ENCODE data around the gene PRKCA. TPM values are rescaled to one million over a fixed set of nuclear protein-coding genes. Genes with fewer than 3 reads are reported as not detected.

Gene PRKCA
- total and polyA plus RNA-seq, 10 of the 15 experiments (the other 5 are each of a cell fraction or from before 2014, with no cell fraction given): 0.11 to 14.6 (median 0.72) TPM

DNA sequence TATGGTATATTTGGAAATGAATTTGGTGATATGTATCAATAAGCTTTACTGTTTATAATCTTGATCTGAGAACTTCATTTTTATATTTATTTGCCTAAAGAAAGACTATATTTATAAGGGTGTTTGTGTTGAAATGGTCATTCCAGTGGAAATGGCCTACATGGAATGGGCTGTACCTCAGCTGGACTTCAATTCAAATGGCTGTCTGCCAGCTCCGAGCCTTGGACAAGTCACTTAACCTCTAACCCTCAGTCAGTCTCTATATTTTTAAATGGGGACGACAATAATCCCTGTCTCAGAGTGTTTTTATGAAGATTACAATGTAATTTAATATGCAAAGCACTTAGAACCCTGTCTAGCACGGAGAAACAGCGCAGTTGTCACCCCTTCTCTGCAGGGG, 271.7 kb downstream of the PRKCA start:
- Histone ChIP-seq H3K4me2 (ENCODE audit: control insufficient read depth, insufficient read depth) (no peak overlapping the region), H3K9ac (ENCODE audit: control insufficient read depth, insufficient read depth, low read length) (no peak overlapping the region), H3K79me2 (ENCODE audit: control insufficient read depth, insufficient read depth, low read length) (no peaks in the 10 kb centered on the region), H3K27ac (ENCODE audit: control insufficient read depth, insufficient read depth) (no peak overlapping the region), H3K4me1 (ENCODE audit: control insufficient read depth, insufficient read depth, low read length) (no peaks in the 10 kb centered on the region), H3K27me3 (replicated peaks in 1 of 2; ENCODE audit: control insufficient read depth in 2 of 2, insufficient read depth in 2 of 2, low read length in 1 of 2) (no peaks in the 10 kb centered on the region), H4K20me1 (ENCODE audit: control insufficient read depth, insufficient read depth) (no peaks in the 10 kb centered on the region), H2AFZ (ENCODE audit: control insufficient read depth, low read depth, low read length) (no peak overlapping the region), H3K9me3 (replicated peaks; ENCODE audit: control insufficient read depth, insufficient read depth, low read length) (peaks cover 2% of the 10 kb centered on the region; the same call in 1 of the 3 replicates), H3K4me3 (no peak overlapping the region), H3K36me3 (ENCODE audit: control insufficient read depth in 2 of 2, insufficient read depth in 2 of 2, low read length in 1 of 2) (no peaks in the 10 kb centered on the region)
- 0% methylated on average over 4 of the region's 4 CpGs for WGBS (ENCODE audit: insufficient coverage, insufficient replicate concordance, low lambda C conversion rate, missing lambda C conversion rate)
- in situ Hi-C loops (cut with MboI) (no loop called here), intact Hi-C loops (cut with micrococcal nuclease; ENCODE audit: unreplicated experiment) (no loop called here)
- ATAC-seq: no peak
- ChIA-PET RAD21 (ENCODE audit: unreplicated experiment) (interaction anchor here (1.3 to 1.6 kb wide), 3 partner anchors 100 to 140 kb away, joined by 3 to 5 read pairs (median 4); no protein-coding TSS in a partner anchor), SMC1A (ENCODE audit: uncharacterized antibody, unreplicated experiment) (interaction anchor here (0.7 to 1.7 kb wide), 7 partner anchors 9 to 326 kb away, joined by 3 to 6 read pairs (median 3); no protein-coding TSS in a partner anchor), POLR2A (interaction anchor here (1.4 kb wide), 1 partner anchor 9 kb away, joined by 4 read pairs; no protein-coding TSS in a partner anchor), CTCF (interaction anchor here (0.8 kb wide), 1 partner anchor 75 kb away, joined by 4 read pairs; no protein-coding TSS in a partner anchor)
- DNase-seq (ENCODE audit: low read depth, low spot score): no peak
- BruUV-seq (replicated peaks): no TSS peak
- no peak for FAIRE-seq
- TF ChIP-seq CREM (IDR thresholded peaks at IDR 0.05; ENCODE audit: low read depth): no peak
- no peak for TF ChIP-seq IKZF2 (IDR thresholded peaks at IDR 0.05)
- no peak for TF ChIP-seq YBX1 (IDR thresholded peaks at IDR 0.05)
- TF ChIP-seq, protein P1, sequence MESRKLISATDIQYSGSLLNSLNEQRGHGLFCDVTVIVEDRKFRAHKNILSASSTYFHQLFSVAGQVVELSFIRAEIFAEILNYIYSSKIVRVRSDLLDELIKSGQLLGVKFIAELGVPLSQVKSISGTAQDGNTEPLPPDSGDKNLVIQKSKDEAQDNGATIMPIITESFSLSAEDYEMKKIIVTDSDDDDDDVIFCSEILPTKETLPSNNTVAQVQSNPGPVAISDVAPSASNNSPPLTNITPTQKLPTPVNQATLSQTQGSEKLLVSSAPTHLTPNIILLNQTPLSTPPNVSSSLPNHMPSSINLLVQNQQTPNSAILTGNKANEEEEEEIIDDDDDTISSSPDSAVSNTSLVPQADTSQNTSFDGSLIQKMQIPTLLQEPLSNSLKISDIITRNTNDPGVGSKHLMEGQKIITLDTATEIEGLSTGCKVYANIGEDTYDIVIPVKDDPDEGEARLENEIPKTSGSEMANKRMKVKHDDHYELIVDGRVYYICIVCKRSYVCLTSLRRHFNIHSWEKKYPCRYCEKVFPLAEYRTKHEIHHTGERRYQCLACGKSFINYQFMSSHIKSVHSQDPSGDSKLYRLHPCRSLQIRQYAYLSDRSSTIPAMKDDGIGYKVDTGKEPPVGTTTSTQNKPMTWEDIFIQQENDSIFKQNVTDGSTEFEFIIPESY (IDR thresholded peaks at IDR 0.05): no peak
- TF ChIP-seq HDGF (IDR thresholded peaks at IDR 0.05): no peak
- no peak for TF ChIP-seq ZZZ3 (IDR thresholded peaks at IDR 0.05; ENCODE audit: control insufficient read depth, insufficient read length, low read depth)
- TF ChIP-seq, protein P2, sequence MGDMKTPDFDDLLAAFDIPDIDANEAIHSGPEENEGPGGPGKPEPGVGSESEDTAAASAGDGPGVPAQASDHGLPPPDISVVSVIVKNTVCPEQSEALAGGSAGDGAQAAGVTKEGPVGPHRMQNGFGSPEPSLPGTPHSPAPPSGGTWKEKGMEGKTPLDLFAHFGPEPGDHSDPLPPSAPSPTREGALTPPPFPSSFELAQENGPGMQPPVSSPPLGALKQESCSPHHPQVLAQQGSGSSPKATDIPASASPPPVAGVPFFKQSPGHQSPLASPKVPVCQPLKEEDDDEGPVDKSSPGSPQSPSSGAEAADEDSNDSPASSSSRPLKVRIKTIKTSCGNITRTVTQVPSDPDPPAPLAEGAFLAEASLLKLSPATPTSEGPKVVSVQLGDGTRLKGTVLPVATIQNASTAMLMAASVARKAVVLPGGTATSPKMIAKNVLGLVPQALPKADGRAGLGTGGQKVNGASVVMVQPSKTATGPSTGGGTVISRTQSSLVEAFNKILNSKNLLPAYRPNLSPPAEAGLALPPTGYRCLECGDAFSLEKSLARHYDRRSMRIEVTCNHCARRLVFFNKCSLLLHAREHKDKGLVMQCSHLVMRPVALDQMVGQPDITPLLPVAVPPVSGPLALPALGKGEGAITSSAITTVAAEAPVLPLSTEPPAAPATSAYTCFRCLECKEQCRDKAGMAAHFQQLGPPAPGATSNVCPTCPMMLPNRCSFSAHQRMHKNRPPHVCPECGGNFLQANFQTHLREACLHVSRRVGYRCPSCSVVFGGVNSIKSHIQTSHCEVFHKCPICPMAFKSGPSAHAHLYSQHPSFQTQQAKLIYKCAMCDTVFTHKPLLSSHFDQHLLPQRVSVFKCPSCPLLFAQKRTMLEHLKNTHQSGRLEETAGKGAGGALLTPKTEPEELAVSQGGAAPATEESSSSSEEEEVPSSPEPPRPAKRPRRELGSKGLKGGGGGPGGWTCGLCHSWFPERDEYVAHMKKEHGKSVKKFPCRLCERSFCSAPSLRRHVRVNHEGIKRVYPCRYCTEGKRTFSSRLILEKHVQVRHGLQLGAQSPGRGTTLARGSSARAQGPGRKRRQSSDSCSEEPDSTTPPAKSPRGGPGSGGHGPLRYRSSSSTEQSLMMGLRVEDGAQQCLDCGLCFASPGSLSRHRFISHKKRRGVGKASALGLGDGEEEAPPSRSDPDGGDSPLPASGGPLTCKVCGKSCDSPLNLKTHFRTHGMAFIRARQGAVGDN (IDR thresholded peaks at IDR 0.05): no peak
- no peak for TF ChIP-seq PAX8 (IDR thresholded peaks at IDR 0.05)
- TF ChIP-seq, protein P3, sequence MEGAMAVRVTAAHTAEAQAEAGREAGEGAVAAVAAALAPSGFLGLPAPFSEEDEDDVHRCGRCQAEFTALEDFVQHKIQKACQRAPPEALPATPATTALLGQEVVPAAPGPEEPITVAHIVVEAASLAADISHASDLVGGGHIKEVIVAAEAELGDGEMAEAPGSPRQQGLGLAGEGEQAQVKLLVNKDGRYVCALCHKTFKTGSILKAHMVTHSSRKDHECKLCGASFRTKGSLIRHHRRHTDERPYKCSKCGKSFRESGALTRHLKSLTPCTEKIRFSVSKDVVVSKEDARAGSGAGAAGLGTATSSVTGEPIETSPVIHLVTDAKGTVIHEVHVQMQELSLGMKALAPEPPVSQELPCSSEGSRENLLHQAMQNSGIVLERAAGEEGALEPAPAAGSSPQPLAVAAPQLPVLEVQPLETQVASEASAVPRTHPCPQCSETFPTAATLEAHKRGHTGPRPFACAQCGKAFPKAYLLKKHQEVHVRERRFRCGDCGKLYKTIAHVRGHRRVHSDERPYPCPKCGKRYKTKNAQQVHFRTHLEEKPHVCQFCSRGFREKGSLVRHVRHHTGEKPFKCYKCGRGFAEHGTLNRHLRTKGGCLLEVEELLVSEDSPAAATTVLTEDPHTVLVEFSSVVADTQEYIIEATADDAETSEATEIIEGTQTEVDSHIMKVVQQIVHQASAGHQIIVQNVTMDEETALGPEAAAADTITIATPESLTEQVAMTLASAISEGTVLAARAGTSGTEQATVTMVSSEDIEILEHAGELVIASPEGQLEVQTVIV (IDR thresholded peaks at IDR 0.05; ENCODE audit: borderline replicate concordance, partially characterized antibody): no peak
- TF ChIP-seq EP300 (IDR thresholded peaks at IDR 0.05; ENCODE audit: borderline replicate concordance in 1 of 2, control insufficient read depth in 1 of 2, low read depth in 2 of 2, low read length in 2 of 2): no peak
- no peak for TF ChIP-seq BRCA1 (IDR thresholded peaks at IDR 0.05; ENCODE audit: low read depth, low read length)
- no peak for TF ChIP-seq NBN (IDR thresholded peaks at IDR 0.05)
- no peak for TF ChIP-seq NR2F1 (conservative IDR thresholded peaks at IDR 0.05)
- TF ChIP-seq SUPT20H (IDR thresholded peaks at IDR 0.05; ENCODE audit: borderline replicate concordance, control insufficient read depth, low read depth, low read length): no peak
- no peak for TF ChIP-seq PML (IDR thresholded peaks at IDR 0.05; ENCODE audit: low read length)
- TF ChIP-seq, protein P4, sequence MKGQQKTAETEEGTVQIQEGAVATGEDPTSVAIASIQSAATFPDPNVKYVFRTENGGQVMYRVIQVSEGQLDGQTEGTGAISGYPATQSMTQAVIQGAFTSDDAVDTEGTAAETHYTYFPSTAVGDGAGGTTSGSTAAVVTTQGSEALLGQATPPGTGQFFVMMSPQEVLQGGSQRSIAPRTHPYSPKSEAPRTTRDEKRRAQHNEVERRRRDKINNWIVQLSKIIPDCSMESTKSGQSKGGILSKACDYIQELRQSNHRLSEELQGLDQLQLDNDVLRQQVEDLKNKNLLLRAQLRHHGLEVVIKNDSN (IDR thresholded peaks at IDR 0.05; ENCODE audit: borderline replicate concordance, extremely low read length, insufficient read depth, low read depth, low read length): no peak

All from GM12878 (cell line).